SK-N-DZ (cell line): Measurements from ENCODE around the gene PLCD1.

Experiments used
- DNase-seq: peaks from one replicate; pipeline ENCODE4 v3.0.0-alpha.2; 2015; ENCODE audit warnings: low spot score
- small RNA-seq, 2 experiments: library from RNA; depleted of rRNA; stranded (forward); fragments of <200 nt; gene quantifications; one replicate each; pipeline ENCODE3, GENCODE V24; 2014

Gene PLCD1

DNA sequence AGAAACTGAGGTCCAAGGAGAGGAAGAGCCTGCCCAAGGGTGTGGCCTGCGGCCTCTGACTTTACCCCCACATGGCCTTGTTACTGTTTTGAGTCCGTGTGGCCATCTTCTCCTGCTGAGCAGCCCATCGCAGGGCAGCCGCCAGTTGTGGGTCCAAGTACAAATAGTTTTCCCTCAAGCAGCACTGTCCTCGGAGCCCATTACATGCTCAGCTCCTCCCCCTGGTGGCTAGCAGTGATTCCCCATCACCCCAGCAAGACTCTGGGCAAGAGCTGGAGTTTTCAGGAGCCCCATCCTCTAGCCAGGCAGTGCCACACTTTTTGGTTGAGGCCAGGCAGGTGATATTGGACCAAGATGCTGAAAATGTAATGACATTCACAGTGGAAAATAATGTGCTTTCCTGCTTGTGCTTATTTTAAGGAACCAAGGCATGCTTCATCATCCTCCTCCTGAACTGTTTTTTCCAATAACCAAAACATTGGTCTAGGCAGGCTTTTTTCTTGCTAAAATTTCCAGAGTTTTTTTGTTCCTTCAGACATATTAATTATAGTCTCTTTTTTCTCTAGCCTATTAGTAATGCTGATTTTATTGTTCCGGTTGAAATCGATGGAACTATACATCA is 62.1 kb downstream of the PLCD1 start:
- peak; percentile 51 for DNase-seq

DNA sequence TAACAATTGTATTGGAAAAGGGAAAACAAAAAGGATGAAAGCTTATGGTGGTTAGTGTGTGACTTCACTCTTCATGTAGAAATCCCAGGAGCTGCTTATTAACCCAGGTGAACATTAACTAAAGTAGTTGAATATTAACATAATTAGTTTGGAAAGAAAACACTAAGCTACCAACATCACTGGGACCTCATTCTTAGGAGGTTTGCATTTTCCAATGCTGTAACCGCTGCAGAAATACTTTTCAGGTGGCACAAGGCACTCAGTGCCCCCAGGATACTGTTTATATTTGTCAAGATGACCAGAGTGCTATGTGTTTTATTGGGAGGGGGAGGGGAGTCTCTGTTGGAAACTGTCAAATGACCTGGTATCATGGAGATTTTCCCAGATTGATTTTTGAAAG is 64.7 kb downstream of the PLCD1 start:
- DNase-seq: no peak

GRCh38 chr3:37964146-37964545 is 65.3 kb downstream of the PLCD1 start:
- no peak for DNase-seq

DNA sequence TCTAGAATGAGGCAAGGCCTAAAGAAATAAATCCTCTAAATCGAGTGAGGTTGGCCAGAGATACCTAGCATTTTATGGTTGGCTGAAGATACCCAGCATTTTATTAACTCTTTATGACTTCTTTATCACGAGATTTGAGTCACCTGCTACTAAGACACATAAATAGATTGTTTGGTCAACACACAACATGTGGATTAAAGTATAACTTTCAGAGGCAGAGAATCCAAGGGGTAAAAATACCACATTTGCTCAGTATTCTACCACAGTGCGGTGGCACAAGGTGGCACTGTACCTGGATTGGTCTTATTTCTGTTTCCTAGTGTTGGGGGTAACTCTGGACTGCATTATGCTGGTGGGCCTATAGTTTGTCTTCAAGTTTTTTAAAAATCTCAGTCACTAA is 65.8 kb downstream of the PLCD1 start:
- no peak for DNase-seq

GRCh38 chr3:37963016-37963415 is 66.4 kb downstream of the PLCD1 start:
- no peak for DNase-seq

DNA sequence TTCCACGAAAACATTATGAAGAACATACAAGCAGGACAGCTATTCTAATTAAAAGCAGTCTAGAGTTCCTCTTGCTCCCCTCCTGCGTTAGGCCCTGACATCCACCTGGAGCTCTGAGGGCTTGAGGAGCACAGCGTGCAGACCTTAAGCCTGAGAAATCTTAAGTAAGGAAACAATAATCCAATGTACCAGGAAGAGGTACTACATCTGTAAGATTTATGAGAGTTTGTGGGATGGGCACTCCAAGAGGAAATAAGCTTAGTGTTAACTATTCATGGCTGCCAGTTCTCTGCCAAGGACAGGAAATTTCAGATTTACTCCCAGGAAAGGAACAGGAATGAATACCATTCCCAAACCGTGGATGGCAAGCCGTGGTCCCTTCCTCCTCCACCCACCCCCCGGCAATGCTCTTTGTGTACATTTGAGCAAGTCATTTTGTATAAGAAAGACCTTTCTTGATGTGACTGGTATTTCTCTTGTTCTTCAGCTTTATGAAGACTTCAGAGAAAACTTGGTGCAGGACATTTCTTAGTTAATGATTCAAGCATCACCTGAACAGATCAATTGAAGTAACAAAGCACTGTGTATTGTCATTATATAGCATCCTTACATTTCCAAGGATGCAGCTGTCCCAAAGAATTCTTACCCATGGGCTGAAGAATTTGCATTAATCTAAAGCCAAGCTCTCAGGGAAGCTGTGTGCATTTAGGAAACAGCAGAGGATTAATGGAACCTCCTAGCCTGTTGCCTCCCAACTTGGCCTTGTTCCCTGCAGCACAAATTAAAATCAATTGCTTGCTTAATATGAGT is 67.6 kb downstream of the PLCD1 start:
- no peak for DNase-seq

DNA sequence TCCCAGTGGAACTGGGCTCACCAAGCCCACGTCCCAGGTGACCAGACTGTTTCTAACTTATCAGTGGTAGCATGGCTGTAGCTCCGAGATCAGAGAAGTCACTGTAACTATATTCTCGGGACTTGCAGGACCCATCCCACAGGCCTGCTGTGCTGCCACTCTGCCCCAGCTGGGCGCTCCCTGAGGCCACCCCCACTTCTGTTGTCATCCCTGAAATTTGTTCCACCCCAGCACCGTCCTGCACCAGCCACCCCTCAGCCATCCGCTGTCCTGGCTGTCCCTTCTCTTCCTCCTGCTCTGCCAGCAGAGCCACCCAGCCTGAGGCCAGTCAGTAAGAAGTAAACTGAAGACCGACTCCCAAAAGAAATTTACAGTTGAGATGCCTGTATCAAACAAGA is 71.9 kb downstream of the PLCD1 start:
- DNase-seq: no peak

Small RNA genes lying within 50 kb of the gene (small RNA-seq; reads per million reads assigned to genes)
- gene MIR26A1 (0.10 to 1.2 reads per million in 2 experiments), gene RF00019 (0 reads per million in 2 experiments)
